ENCODE results near the gene APH1B.

Gene APH1B

DNA sequence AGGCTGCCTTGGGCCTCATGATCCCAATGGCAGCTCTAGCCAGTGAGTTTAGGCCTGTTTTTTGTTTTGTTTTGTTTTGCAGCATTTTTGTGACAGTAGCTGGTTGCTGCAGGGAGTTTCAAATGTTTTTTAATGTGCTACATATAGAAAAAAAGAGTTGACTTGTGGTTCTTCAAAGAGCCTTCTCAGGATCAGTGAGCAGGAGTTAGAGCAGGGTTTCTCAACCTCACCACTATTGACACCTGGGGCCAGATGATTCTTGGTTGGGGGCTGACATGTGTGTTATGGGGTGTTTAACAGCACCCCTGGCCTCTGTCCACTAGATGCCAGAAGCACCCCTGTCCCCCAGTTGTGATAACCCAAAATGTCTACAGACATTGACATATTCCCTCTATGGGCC is 17.9 kb downstream of the APH1B start:
- Histone ChIP-seq H3K4me1 (peaks cover 0 to 29% (median 15%) of the 10 kb centered on the region in 4 donors), H3K9me3 (no peaks in the 10 kb centered on the region), H3K27ac (no peak overlapping the region), H3K4me3 (no peak overlapping the region), H3K36me3 (peaks cover 9 to 22% (median 10%) of the 10 kb centered on the region in 3 donors), H3K27me3 (no peaks in the 10 kb centered on the region)
- intact Hi-C loops (cut with DNase I; ENCODE audit: low total_unique reads), result loop anchor here (10.0 kb wide), 1 partner anchor 309 kb away; no protein-coding TSS in a partner anchor
- DNase-seq, result no peak
- no peak for TF ChIP-seq CTCF (IDR thresholded peaks at IDR 0.05)

GRCh38 chr15:63296195-63296594 is 18.8 kb downstream of the APH1B start:
- no peak for DNase-seq
- H3K4me3 ChIP-seq, result no peak overlapping the region
- H3K27ac ChIP-seq, result no peak overlapping the region
- intact Hi-C loops (cut with DNase I; ENCODE audit: low total_unique reads), result loop anchor here (10.0 kb wide), 1 partner anchor 309 kb away; no protein-coding TSS in a partner anchor
- no peaks in the 10 kb centered on the region for H3K27me3 ChIP-seq
- H3K9me3 ChIP-seq, result no peaks in the 10 kb centered on the region
- no peak for TF ChIP-seq CTCF (IDR thresholded peaks at IDR 0.05)
- peaks cover 0 to 21% (median 10%) of the 10 kb centered on the region in 4 donors for H3K4me1 ChIP-seq
- peaks cover 9 to 23% (median 12%) of the 10 kb centered on the region in 3 donors for H3K36me3 ChIP-seq

DNA sequence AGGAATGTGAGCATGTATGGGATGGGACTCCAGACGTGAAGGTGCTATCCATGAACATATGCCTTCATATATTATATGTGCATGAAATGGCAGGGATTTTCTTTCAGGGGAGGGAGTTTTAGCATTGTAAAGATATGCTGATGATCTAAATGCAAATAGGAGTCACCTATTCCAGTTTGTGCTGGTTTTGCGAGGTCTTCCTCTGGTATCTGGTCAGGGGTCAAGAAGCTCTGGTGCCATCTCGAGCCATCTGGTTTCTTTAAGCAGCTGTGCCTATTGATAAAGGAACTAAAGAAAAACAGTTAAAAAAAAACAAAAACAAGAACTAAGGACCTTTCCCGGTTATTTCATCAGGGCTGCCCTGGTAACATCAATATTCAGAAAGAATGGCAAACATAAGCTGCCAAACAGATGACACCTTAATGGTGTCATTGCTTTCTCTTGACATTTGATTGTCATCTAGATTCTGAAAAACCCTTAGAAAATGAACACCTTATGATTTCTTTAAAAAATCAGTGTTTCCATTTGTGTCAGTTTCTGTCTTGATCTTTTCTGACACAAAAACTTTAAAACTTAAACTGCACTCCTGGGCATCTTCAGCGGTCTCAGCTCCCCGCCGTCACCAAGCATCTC is 22.7 kb downstream of the APH1B start:
- Histone ChIP-seq H3K27ac (no peak overlapping the region), H3K36me3 (peaks cover 37 to 55% (median 42%) of the 10 kb centered on the region in 3 donors), H3K27me3 (no peaks in the 10 kb centered on the region), H3K4me1 (no peaks in the 10 kb centered on the region), H3K4me3 (no peak overlapping the region), H3K9me3 (no peaks in the 10 kb centered on the region)
- intact Hi-C loops (cut with DNase I; ENCODE audit: low total_unique reads), result loop anchor here (10.0 kb wide), 1 partner anchor 305 kb away; no protein-coding TSS in a partner anchor
- no peak for DNase-seq
- TF ChIP-seq CTCF (IDR thresholded peaks at IDR 0.05), result no peak

- no peaks in the 10 kb centered on the region for H3K9me3 ChIP-seq
- intact Hi-C loops (cut with DNase I; ENCODE audit: low total_unique reads), result no loop called here
- no peak overlapping the region for H3K27ac ChIP-seq
- peaks cover 45 to 65% (median 52%) of the 10 kb centered on the region in 3 donors for H3K36me3 ChIP-seq
- H3K4me1 ChIP-seq, result no peaks in the 10 kb centered on the region
- DNase-seq, result no peak
- no peak for TF ChIP-seq CTCF (IDR thresholded peaks at IDR 0.05)
- H3K27me3 ChIP-seq, result no peaks in the 10 kb centered on the region
- no peak overlapping the region for H3K4me3 ChIP-seq
Observed at GRCh38 chr15:63301088-63301487, 23.7 kb downstream of the APH1B start.

GRCh38 chr15:63305260-63305659 is 27.9 kb downstream of the APH1B start:
- Histone ChIP-seq H3K36me3 (peaks cover 50 to 62% (median 61%) of the 10 kb centered on the region in 3 donors), H3K4me1 (peaks cover 0 to 3% (median 0%) of the 10 kb centered on the region in 4 donors), H3K9me3 (no peaks in the 10 kb centered on the region), H3K27ac (no peak overlapping the region), H3K4me3 (no peak overlapping the region), H3K27me3 (no peaks in the 10 kb centered on the region)
- TF ChIP-seq CTCF (IDR thresholded peaks at IDR 0.05), result no peak
- no peak for DNase-seq
- intact Hi-C loops (cut with DNase I; ENCODE audit: low total_unique reads), result no loop called here
